GM04504 (cell line): ENCODE measurements around the gene OVCA2.

ENCODE experiments used
- DNase-seq: peaks from one replicate; pipeline ENCODE4 v3.0.0-alpha.2; 2012; ENCODE audit warnings: low read depth

The OVCA2 gene

GRCh38 chr17:2054512-2055291, 12.9 kb downstream of the OVCA2 start, which contains the start of gene HIC1:
Gene HIC1 (plus strand): TSS chr17:2055103. CDS start chr17:2056691, 1,588 bp downstream.
- DNase-seq: no peak

- no peak for DNase-seq
Measured at GRCh38 chr17:2055292-2056205, 13.7 kb downstream of the OVCA2 start.

GRCh38 chr17:2056206-2057174, 14.7 kb downstream of the OVCA2 start:
- no peak for DNase-seq

GRCh38 chr17:2057175-2057759, 15.4 kb downstream of the OVCA2 start:
- DNase-seq: no peak

- no peak for DNase-seq
Measured at GRCh38 chr17:2057760-2058585, 16.2 kb downstream of the OVCA2 start.

GRCh38 chr17:2058586-2059546, 17.0 kb downstream of the OVCA2 start:
- DNase-seq: no peak

- DNase-seq: no peak
Measured at GRCh38 chr17:2059547-2060384, 17.9 kb downstream of the OVCA2 start.

GRCh38 chr17:2060385-2060658, 18.5 kb downstream of the OVCA2 start:
- DNase-seq: no peak

GRCh38 chr17:2060681-2061440, 19.0 kb downstream of the OVCA2 start:
- no peak for DNase-seq

- DNase-seq: no peak
Measured at GRCh38 chr17:2061441-2061958, 19.7 kb downstream of the OVCA2 start.

- DNase-seq: no peak
Measured at GRCh38 chr17:2062571-2063183, 20.9 kb downstream of the OVCA2 start.

GRCh38 chr17:2063261-2064146, 21.7 kb downstream of the OVCA2 start:
- DNase-seq: no peak

- no peak for DNase-seq
Measured at GRCh38 chr17:2064147-2064489, 22.3 kb downstream of the OVCA2 start.

GRCh38 chr17:2064520-2064971, 22.7 kb downstream of the OVCA2 start:
- DNase-seq: no peak

GRCh38 chr17:2064980-2065785, 23.4 kb downstream of the OVCA2 start:
- DNase-seq: no peak
